GM18505 (cell line): ENCODE data around the gene MAGI1.
"Not testable (repeated sequence)": the region's sequence is repeated elsewhere in the genome, so short reads cannot be mapped to it uniquely, and the experiment has no call there.

Experiments used
- ATAC-seq: cut with Tn5 transposase; IDR thresholded peaks from one replicate; pipeline ENCODE4 v1.9.1; 2021; ENCODE audit not compliant: unreplicated experiment
- POLR2A ChIP-seq: IDR thresholded peaks from 4 replicates; pipeline ENCODE4 v1.6.1; 2011; ENCODE audit warnings: borderline replicate concordance; ENCODE audit not compliant: insufficient read depth, insufficient read length; ENCODE audit errors: extremely low read depth

The MAGI1 gene

GRCh38 chr3:65619888-65620287 lies 418.8 kb downstream of the MAGI1 start:
- no peak for TF ChIP-seq POLR2A
- ATAC-seq: no peak

- TF ChIP-seq POLR2A: no peak
- ATAC-seq: no peak
Measured at GRCh38 chr3:65619451-65619881, 419.3 kb downstream of the MAGI1 start.

- ATAC-seq: no peak
- no peak for TF ChIP-seq POLR2A
Measured at GRCh38 chr3:65618599-65618998, 420.1 kb downstream of the MAGI1 start.

GRCh38 chr3:65617787-65618186 lies 420.9 kb downstream of the MAGI1 start:
- no peak for TF ChIP-seq POLR2A
- ATAC-seq: no peak

GRCh38 chr3:65617209-65617608 lies 421.5 kb downstream of the MAGI1 start:
- no peak for ATAC-seq
- TF ChIP-seq POLR2A: no peak

- ATAC-seq: no peak
- TF ChIP-seq POLR2A: no peak
Measured at GRCh38 chr3:65616563-65616962, 422.2 kb downstream of the MAGI1 start.

GRCh38 chr3:65615329-65615728 lies 423.4 kb downstream of the MAGI1 start:
- no peak for TF ChIP-seq POLR2A

GRCh38 chr3:65614585-65614984 lies 424.1 kb downstream of the MAGI1 start:
- ATAC-seq: no peak
- no peak for TF ChIP-seq POLR2A

More at GRCh38 chr3:65615329-65615728, 423.4 kb downstream of the MAGI1 start:
- ATAC-seq: no peak

GRCh38 chr3:65607965-65608460 lies 430.7 kb downstream of the MAGI1 start:
- ATAC-seq: not testable (repeated sequence)

- ATAC-seq: no peak
- no peak for TF ChIP-seq POLR2A
Measured at GRCh38 chr3:65607101-65607500, 431.6 kb downstream of the MAGI1 start.

GRCh38 chr3:65605876-65606432 lies 432.8 kb downstream of the MAGI1 start:
- no peak for ATAC-seq
- no peak for TF ChIP-seq POLR2A

- no peak for TF ChIP-seq POLR2A
- ATAC-seq: no peak
Measured at GRCh38 chr3:65604863-65605526, 433.7 kb downstream of the MAGI1 start.

- no peak for TF ChIP-seq POLR2A
- ATAC-seq: no peak
Measured at GRCh38 chr3:65603631-65604030, 435.1 kb downstream of the MAGI1 start.

GRCh38 chr3:65600888-65601287 lies 437.8 kb downstream of the MAGI1 start:
- no peak for TF ChIP-seq POLR2A
- ATAC-seq: no peak
